HepG2 (cell line): ENCODE results near the gene TMEM35B. TPM values are rescaled to one million over a fixed set of nuclear protein-coding genes. Genes with fewer than 3 reads are reported as not detected.

ENCODE experiments used
- CENPX ChIP-seq: sonication (generic); formaldehyde crosslinking; IDR thresholded peaks from 2 replicates; pipeline ENCODE4 v1.9.0; 2021; ENCODE audit warnings: mild to moderate bottlenecking, missing genetic modification reagents, moderate library complexity
- EED ChIP-seq: sonication (generic); formaldehyde crosslinking; IDR thresholded peaks from 2 replicates; pipeline ENCODE4 v1.5.0; 2020; ENCODE audit warnings: mild to moderate bottlenecking, missing genetic modification reagents
- ETV5 ChIP-seq: IDR thresholded peaks from 2 replicates; pipeline ENCODE4 v1.6.1; 2018; ENCODE audit warnings: missing biosample characterization, missing genetic modification reagents, inconsistent platforms, borderline replicate concordance
- FOSL2 ChIP-seq: sonication (generic); formaldehyde crosslinking; IDR thresholded peaks from 2 replicates; pipeline ENCODE4 v1.4.0; 2020; ENCODE audit warnings: missing genetic modification reagents
- FOXA3 ChIP-seq: IDR thresholded peaks from 2 replicates; pipeline ENCODE4 v1.6.1; 2016; ENCODE audit warnings: missing genetic modification reagents, missing compliant biosample characterization
- FOXJ3 ChIP-seq: sonication (generic); formaldehyde crosslinking; IDR thresholded peaks from 2 replicates; pipeline ENCODE4 v1.4.0; 2020; ENCODE audit warnings: missing genetic modification reagents, mild to moderate bottlenecking, borderline replicate concordance
- HDAC1 ChIP-seq: sonication (generic); formaldehyde crosslinking; IDR thresholded peaks from 2 replicates; pipeline ENCODE4 v1.5.1; 2020; ENCODE audit warnings: mild to moderate bottlenecking, missing genetic modification reagents
- KDM3A ChIP-seq: IDR thresholded peaks from 2 replicates; pipeline ENCODE4 v1.6.1; 2018; ENCODE audit warnings: low read depth, missing compliant biosample characterization
- KMT2A ChIP-seq: sonication (generic); formaldehyde crosslinking; IDR thresholded peaks from 2 replicates; pipeline ENCODE4 v1.4.0; 2020; ENCODE audit warnings: missing genetic modification reagents
- MLX ChIP-seq: IDR thresholded peaks from 2 replicates; pipeline ENCODE4 v1.6.1; 2016
- NRL ChIP-seq: sonication (generic); formaldehyde crosslinking; IDR thresholded peaks from 2 replicates; pipeline ENCODE4 v1.5.0; 2020; ENCODE audit warnings: missing genetic modification reagents, mild to moderate bottlenecking, moderate library complexity, borderline replicate concordance
- POLR2A ChIP-seq, 2 experiments: IDR thresholded peaks; 2 replicates each; pipeline ENCODE4 v1.6.1; 2011; ENCODE audit warnings: low read depth in 2 of 2, low read length in 2 of 2, mild to moderate bottlenecking in 1 of 2, moderate library complexity in 1 of 2; ENCODE audit not compliant: insufficient read depth in 1 of 2
- PTBP1 ChIP-seq: fragments of 200-400 bp; formaldehyde crosslinking; IDR thresholded peaks from 2 replicates; pipeline ENCODE4 v1.6.1; 2018; ENCODE audit warnings: low read length, low read depth; ENCODE audit not compliant: poor library complexity, severe bottlenecking
- RBFOX2 ChIP-seq: fragments of 200-400 bp; formaldehyde crosslinking; IDR thresholded peaks from 2 replicates; pipeline ENCODE4 v1.6.1; 2017; ENCODE audit warnings: low read depth, mild to moderate bottlenecking, low read length
- SRY ChIP-seq: sonication (generic); formaldehyde crosslinking; IDR thresholded peaks from 2 replicates; pipeline ENCODE4 v1.8.0; 2022; ENCODE audit warnings: mild to moderate bottlenecking, missing genetic modification reagents
- ZKSCAN5 ChIP-seq: sonication (generic); formaldehyde crosslinking; IDR thresholded peaks from 2 replicates; pipeline ENCODE4 v1.5.1; 2020; ENCODE audit warnings: mild to moderate bottlenecking, missing genetic modification reagents
- ZNF142 ChIP-seq: sonication (generic); formaldehyde crosslinking; IDR thresholded peaks from 2 replicates; pipeline ENCODE4 v1.4.0; 2020; ENCODE audit warnings: missing genetic modification reagents
- ZNF24 ChIP-seq: fragments of 450-650 bp; IDR thresholded peaks from 2 replicates; pipeline ENCODE4 v1.6.1; 2017; ENCODE audit warnings: antibody characterized with exemption, mild to moderate bottlenecking
- ZNF546 ChIP-seq: sonication (generic); formaldehyde crosslinking; conservative IDR thresholded peaks from 2 replicates; pipeline ENCODE4 v1.8.1; 2023; ENCODE audit warnings: mild to moderate bottlenecking, missing genetic modification reagents
- ZNF547 ChIP-seq: sonication (generic); formaldehyde crosslinking; IDR thresholded peaks from 2 replicates; pipeline ENCODE4 v1.5.1; 2020; ENCODE audit warnings: mild to moderate bottlenecking, missing genetic modification reagents
- polyA plus RNA-seq, 8 experiments: library from polyadenylated mRNA; depleted of rRNA in 3 of 8; stranded (reverse) in 7 of 8; unstranded in 1 of 8; fragments of >200 nt; fragmentation: Illumina TruSeq in 4 of 8; extraction: Trizol in 4 of 8; gene quantifications; 2 replicates each; pipeline versions ENCODE4 v1.2.1 to v1.2.3, GENCODE V29; 2011 to 2016; ENCODE audit warnings: low read depth in 4 of 8, missing spikeins in 1 of 8, mixed read lengths in 1 of 8; ENCODE audit not compliant: insufficient read depth in 1 of 8
- total RNA-seq, 5 experiments: library from RNA; depleted of rRNA; stranded (reverse); fragments of >200 nt; fragmentation: Illumina TruSeq; extraction: Trizol; gene quantifications; 2 replicates each; pipeline ENCODE4 v1.2.3, GENCODE V29; 2016; ENCODE audit warnings: low read depth in 1 of 5
- TF ChIP-seq, protein P1 (sequence below): sonication (generic); formaldehyde crosslinking; conservative IDR thresholded peaks from 2 replicates; pipeline ENCODE4 v1.8.1; 2023; ENCODE audit warnings: missing genetic modification reagents

The TMEM35B gene
- total and polyA plus RNA-seq, 2 of the 13 experiments (the other 11 are each of a cell fraction or from before 2014, with no cell fraction given) = 11.5 to 26.0 TPM

GRCh38 chr1:34984793-34985608, at the start of gene TMEM35B (continued):
- TF ChIP-seq ZNF142 (CRISPR knock-in tag) (peak; percentile 91), NRL (CRISPR knock-in tag) (peak; percentile 54; the same call in 1 of the 2 replicates), ZNF547 (0 out of 2 replicates have a peak, but pooled peaks have one; percentile 57), KDM3A (CRISPR knock-in tag) (no peak), ZKSCAN5 (CRISPR knock-in tag) (no peak), EED (no peak), ZNF546 (CRISPR knock-in tag) (no peak; the same call in 1 of the 2 replicates), PTBP1 (peak; percentile 64), CENPX (no peak), ETV5 (peak; percentile 45; the same call in 1 of the 2 replicates), MLX (CRISPR knock-in tag) (no peak), ZNF24 (no peak), RBFOX2 (peak; percentile 81), KMT2A (peak; percentile 69), FOXA3 (CRISPR knock-in tag) (no peak), FOSL2 (CRISPR knock-in tag) (0 out of 2 replicates have a peak, but pooled peaks have one; percentile 20), FOXJ3 (CRISPR knock-in tag) (no peak), SRY (CRISPR knock-in tag) (peak; percentile 66; the same call in 1 of the 2 replicates), POLR2A (IDR thresholded peaks at IDR 0.05; ENCODE audit: insufficient read depth in 1 of 2, low read depth in 2 of 2, low read length in 2 of 2) (peak in 1 of 2 experiments; percentile 73; a peak in 3 of 4 replicates), HDAC1 (no peak)
- TF ChIP-seq, protein P1, sequence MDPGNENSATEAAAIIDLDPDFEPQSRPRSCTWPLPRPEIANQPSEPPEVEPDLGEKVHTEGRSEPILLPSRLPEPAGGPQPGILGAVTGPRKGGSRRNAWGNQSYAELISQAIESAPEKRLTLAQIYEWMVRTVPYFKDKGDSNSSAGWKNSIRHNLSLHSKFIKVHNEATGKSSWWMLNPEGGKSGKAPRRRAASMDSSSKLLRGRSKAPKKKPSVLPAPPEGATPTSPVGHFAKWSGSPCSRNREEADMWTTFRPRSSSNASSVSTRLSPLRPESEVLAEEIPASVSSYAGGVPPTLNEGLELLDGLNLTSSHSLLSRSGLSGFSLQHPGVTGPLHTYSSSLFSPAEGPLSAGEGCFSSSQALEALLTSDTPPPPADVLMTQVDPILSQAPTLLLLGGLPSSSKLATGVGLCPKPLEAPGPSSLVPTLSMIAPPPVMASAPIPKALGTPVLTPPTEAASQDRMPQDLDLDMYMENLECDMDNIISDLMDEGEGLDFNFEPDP = no peak
